ENCODE measurements around the gene ZNF772. TPM values are rescaled to one million over a fixed set of nuclear protein-coding genes. Genes with fewer than 3 reads are reported as not detected.
"Not testable (repeated sequence)": the region's sequence is repeated elsewhere in the genome, so short reads cannot be mapped to it uniquely, and the experiment has no call there.

The ZNF772 gene
- total RNA-seq, result 10 to 100 TPM in 1 of 4 donors, 1 to 10 TPM in 3; 7.1 to 11.5 (median 9.0) TPM

GRCh38 chr19:57477191-57478008 lies at the start of gene ZNF772:
TSS of gene ZNF772 (minus strand) at chr19:57477566. CDS start at chr19:57477309, 257 bp downstream.
- peak within 1 kb of the TSS; percentile 70 to 80 (median 77) for H3K27ac ChIP-seq (replicated peaks in 1 of 4)
- peak within 1 kb of the TSS; percentile 57 to 72 (median 62) for H3K4me3 ChIP-seq
- intact Hi-C loops (cut with DNase I), result no loop called here
- WGBS, result 9% methylated on average over 21 of the region's 38 CpGs
- no peaks in the 10 kb centered on the region for H3K27me3 ChIP-seq
- H3K9me3 ChIP-seq, result peaks cover 9 to 45% (median 42%) of the 10 kb centered on the region in 4 donors
- peak; percentile 97 for DNase-seq (ENCODE audit: extremely low spot score)
- TF ChIP-seq POLR2AphosphoS5 (IDR thresholded peaks at IDR 0.05), result peak; percentile 62 to 82
- no peak for TF ChIP-seq EP300 (IDR thresholded peaks at IDR 0.05)
- no peak for TF ChIP-seq POLR2A (IDR thresholded peaks at IDR 0.05; ENCODE audit: low read depth)
- peak; percentile 10 to 55 (median 32) for TF ChIP-seq CTCF (IDR thresholded peaks at IDR 0.05)
- H3K36me3 ChIP-seq, result peaks cover 33 to 39% (median 37%) of the 10 kb centered on the region in 4 donors
- H3K4me1 ChIP-seq, result peaks cover 5 to 13% (median 8%) of the 10 kb centered on the region in 4 donors

GRCh38 chr19:57518021-57518420 lies 40.7 kb upstream of the ZNF772 start:
- WGBS, result 88% methylated on average over 4 of the region's 4 CpGs
- H3K27ac ChIP-seq (replicated peaks in 1 of 4); DNase-seq (ENCODE audit: extremely low spot score); H3K4me3 ChIP-seq; H3K4me1 ChIP-seq; intact Hi-C loops (cut with DNase I); H3K27me3 ChIP-seq: not testable (repeated sequence)
- peaks cover 2 to 60% (median 36%) of the 10 kb centered on the region in 4 donors for H3K36me3 ChIP-seq
- H3K9me3 ChIP-seq, result peaks cover 0 to 32% (median 14%) of the 10 kb centered on the region in 4 donors

DNA sequence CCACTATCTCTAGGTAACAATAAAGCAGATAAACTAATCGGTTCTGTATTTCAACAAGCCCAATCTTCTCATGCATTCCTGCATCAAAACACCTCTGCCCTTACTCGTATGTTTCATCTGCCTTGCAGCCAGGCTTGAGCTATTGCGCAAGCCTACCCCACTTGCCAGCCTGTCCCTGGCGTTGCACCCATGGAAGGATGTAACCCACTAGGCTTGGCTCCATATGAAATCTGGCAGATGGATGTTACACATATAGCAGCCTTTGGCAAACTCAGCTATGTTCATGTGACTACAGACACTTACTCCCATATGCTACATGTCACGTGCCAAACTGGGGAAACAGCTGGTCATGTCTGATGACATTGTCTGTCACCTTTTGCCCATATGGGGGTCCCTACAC lies 37.9 kb upstream of the ZNF772 start:
- Histone ChIP-seq H3K27ac (replicated peaks in 1 of 4) (no peak overlapping the region), H3K36me3 (peaks cover 8 to 68% (median 40%) of the 10 kb centered on the region in 4 donors), H3K4me3 (no peak overlapping the region), H3K9me3 (peaks cover 0 to 50% (median 37%) of the 10 kb centered on the region in 4 donors), H3K4me1 (no peaks in the 10 kb centered on the region), H3K27me3 (no peaks in the 10 kb centered on the region)
- TF ChIP-seq EP300 (IDR thresholded peaks at IDR 0.05), result no peak
- TF ChIP-seq POLR2AphosphoS5 (IDR thresholded peaks at IDR 0.05), result no peak
- TF ChIP-seq POLR2A (IDR thresholded peaks at IDR 0.05; ENCODE audit: low read depth), result no peak
- no peak for TF ChIP-seq CTCF (IDR thresholded peaks at IDR 0.05)
- no peak for DNase-seq (ENCODE audit: extremely low spot score)
- WGBS, result 95% methylated on average over 5 of the region's 5 CpGs
- intact Hi-C loops (cut with DNase I), result no loop called here

GRCh38 chr19:57512845-57513244 lies 35.5 kb upstream of the ZNF772 start:
- Histone ChIP-seq H3K9me3 (peaks cover 0 to 66% (median 46%) of the 10 kb centered on the region in 4 donors), H3K27me3 (no peaks in the 10 kb centered on the region), H3K27ac (replicated peaks in 1 of 4) (no peak overlapping the region), H3K4me1 (no peaks in the 10 kb centered on the region), H3K36me3 (peaks cover 8 to 78% (median 38%) of the 10 kb centered on the region in 4 donors), H3K4me3 (no peak overlapping the region)
- 97% methylated on average over 6 of the region's 6 CpGs for WGBS
- no peak for TF ChIP-seq CTCF (IDR thresholded peaks at IDR 0.05)
- no peak for TF ChIP-seq EP300 (IDR thresholded peaks at IDR 0.05)
- no peak for TF ChIP-seq POLR2A (IDR thresholded peaks at IDR 0.05; ENCODE audit: low read depth)
- no peak for TF ChIP-seq POLR2AphosphoS5 (IDR thresholded peaks at IDR 0.05)
- intact Hi-C loops (cut with DNase I), result no loop called here
- no peak for DNase-seq (ENCODE audit: extremely low spot score)

- TF ChIP-seq EP300 (IDR thresholded peaks at IDR 0.05), result no peak
- TF ChIP-seq POLR2AphosphoS5 (IDR thresholded peaks at IDR 0.05), result no peak
- TF ChIP-seq CTCF (IDR thresholded peaks at IDR 0.05), result no peak
- TF ChIP-seq POLR2A (IDR thresholded peaks at IDR 0.05; ENCODE audit: low read depth), result no peak
- Histone ChIP-seq H3K36me3 (peaks cover 18 to 78% (median 46%) of the 10 kb centered on the region in 4 donors), H3K4me1 (no peaks in the 10 kb centered on the region), H3K9me3 (peaks cover 0 to 74% (median 45%) of the 10 kb centered on the region in 4 donors), H3K27ac (replicated peaks in 1 of 4) (no peak overlapping the region), H3K27me3 (no peaks in the 10 kb centered on the region), H3K4me3 (no peak overlapping the region)
- intact Hi-C loops (cut with DNase I), result no loop called here
- no peak for DNase-seq (ENCODE audit: extremely low spot score)
Measured at GRCh38 chr19:57511484-57511883, 34.1 kb upstream of the ZNF772 start.
